B cell (primary cell): ENCODE measurements around the gene ACAN. TPM values are rescaled to one million over a fixed set of nuclear protein-coding genes. Genes with fewer than 3 reads are reported as not detected.

Source experiments
- ATAC-seq: fragments of 200-7000 bp; cut with Tn5 transposase; one replicate; pipeline ENCODE4 v1.10.0; 2021; ENCODE audit warnings: low read depth, mild to moderate bottlenecking, moderate number of reproducible peaks, moderate library complexity
- CTCF ChIA-PET: fragments of 350-600 bp; sonication (Branson Sonifier 250); formaldehyde crosslinking; loops from one replicate; lab custom pipeline; 2021; ENCODE audit warnings: antibody characterized with exemption, inconsistent platforms; lab: Charles Lee
- POLR2A ChIA-PET: fragments of 350-600 bp; sonication (Branson Sonifier 250); formaldehyde crosslinking; loops from one replicate; lab custom pipeline; 2021; ENCODE audit warnings: antibody characterized with exemption; lab: Charles Lee
- DNase-seq: peaks from one replicate; pipeline ENCODE4 v3.0.0; 2013
- H2AFZ ChIP-seq: 2 replicates; pipeline ENCODE4 v1.6.1; 2012; ENCODE audit warnings: mild to moderate bottlenecking, low read depth, low read length; ENCODE audit not compliant: insufficient read depth, poor library complexity, severe bottlenecking
- H3K27ac ChIP-seq, 2 donors: 1 replicate in 1 of 2; 2 replicates in 1 of 2; pipeline ENCODE4 v1.5.1; 2012 to 2013; ENCODE audit warnings: low read length in 2 of 2, mild to moderate bottlenecking in 2 of 2, moderate library complexity in 1 of 2
- H3K27me3 ChIP-seq, 4 experiments: fragments of 200-600 bp in 1 of 4; sonication (generic) in 1 of 4; replicated peaks in 1 of 4; 1 replicate in 2 of 4; 2 replicates in 2 of 4; pipeline versions ENCODE4 v1.6.1 to v1.7.0; 2013 to 2016; ENCODE audit warnings: low read length in 3 of 4, mild to moderate bottlenecking in 2 of 4, mixed read lengths in 1 of 4, moderate library complexity in 1 of 4; ENCODE audit not compliant: insufficient read depth in 4 of 4, control insufficient read depth in 3 of 4; ENCODE audit errors: control extremely low read depth in 1 of 4
- H3K36me3 ChIP-seq, 2 experiments: replicated peaks in 1 of 2; 1 replicate in 1 of 2; 2 replicates in 1 of 2; pipeline versions ENCODE4 v1.6.1 to v1.7.1; 2013; ENCODE audit warnings: low read length in 1 of 2; ENCODE audit not compliant: insufficient read depth in 2 of 2, control insufficient read depth in 1 of 2; ENCODE audit errors: control extremely low read depth in 1 of 2, extremely low read depth in 1 of 2
- H3K4me1 ChIP-seq, 2 donors: fragments of 200-600 bp in 1 of 2; sonication (generic) in 1 of 2; 1 replicate in 1 of 2; 2 replicates in 1 of 2; pipeline versions ENCODE4 v1.5.1 to v1.6.1; 2013 to 2017; ENCODE audit warnings: low read length in 2 of 2; ENCODE audit not compliant: control insufficient read depth in 2 of 2, insufficient read depth in 2 of 2
- H3K4me2 ChIP-seq: replicated peaks from 2 replicates; pipeline ENCODE3; 2012; ENCODE audit warnings: mild to moderate bottlenecking, low read depth, low read length; ENCODE audit not compliant: poor library complexity, severe bottlenecking
- H3K4me3 ChIP-seq, 5 experiments: fragments of 200-600 bp in 1 of 5; sonication (generic) in 1 of 5; 1 replicate in 3 of 5; 2 replicates in 2 of 5; pipeline versions ENCODE4 v1.5.1 to v1.7.0; 2011 to 2016; ENCODE audit warnings: low read length in 4 of 5, mild to moderate bottlenecking in 4 of 5, low read depth in 2 of 5, control low read depth in 1 of 5, moderate library complexity in 1 of 5; ENCODE audit not compliant: insufficient read depth in 1 of 5; ENCODE audit errors: control extremely low read depth in 1 of 5, extremely low read depth in 1 of 5
- H3K79me2 ChIP-seq: fragments of 200-600 bp; sonication (generic); one replicate; pipeline ENCODE4 v1.6.0; 2016; ENCODE audit warnings: low read length; ENCODE audit not compliant: control insufficient read depth, insufficient read depth
- H3K9ac ChIP-seq: fragments of 200-600 bp; sonication (generic); 2 replicates; pipeline ENCODE4 v1.6.1; 2017; ENCODE audit warnings: mild to moderate bottlenecking, low read length, moderate library complexity
- H3K9me3 ChIP-seq, 3 donors: one replicate each; pipeline versions ENCODE4 v1.6.1 to v1.7.1; 2013; ENCODE audit warnings: low read length in 2 of 3; ENCODE audit not compliant: control insufficient read depth in 2 of 3, insufficient read depth in 1 of 3; ENCODE audit errors: control extremely low read depth in 1 of 3
- H4K20me1 ChIP-seq: 2 replicates; pipeline ENCODE4 v1.6.0; 2012; ENCODE audit warnings: mild to moderate bottlenecking, low read length; ENCODE audit not compliant: insufficient read depth, control insufficient read depth, poor library complexity, severe bottlenecking
- H3K27ac Mint-ChIP-seq: one replicate; pipeline ENCODE4 v1.8.0; 2021; ENCODE audit warnings: mixed read lengths
- H3K27me3 Mint-ChIP-seq: one replicate; pipeline ENCODE4 v1.8.0; 2021; ENCODE audit warnings: mixed read lengths
- H3K4me1 Mint-ChIP-seq: one replicate; pipeline ENCODE4 v1.8.0; 2021; ENCODE audit warnings: mixed read lengths
- H3K4me3 Mint-ChIP-seq: one replicate; pipeline ENCODE4 v1.8.0; 2021; ENCODE audit warnings: mixed read lengths
- H3K9me3 Mint-ChIP-seq: one replicate; pipeline ENCODE4 v1.8.0; 2022; ENCODE audit warnings: mixed read lengths; ENCODE audit not compliant: insufficient read depth
- CTCF ChIP-seq: fragments of 200-600 bp; IDR thresholded peaks from one replicate; pipeline ENCODE4 v1.8.0; 2022; ENCODE audit warnings: antibody characterized with exemption, mild to moderate bottlenecking
- EZH2 ChIP-seq: IDR thresholded peaks from 2 replicates; pipeline ENCODE4 v1.6.1; 2012; ENCODE audit warnings: borderline replicate concordance, low read depth, mild to moderate bottlenecking, moderate library complexity, low read length; ENCODE audit not compliant: insufficient read depth, poor library complexity, severe bottlenecking
- WGBS: methylation state at CpG from one replicate; pipeline ENCODE4 v1.1.5; 2013; ENCODE audit warnings: missing lambda C conversion rate; ENCODE audit not compliant: insufficient coverage; 5-methylcytosine and 5-hydroxymethylcytosine counted together
- intact Hi-C: fragments of 100-400 bp; cut with micrococcal nuclease; formaldehyde crosslinking; loops from one replicate; pipeline ENCODE4 v1.10.0; 2022
- polyA plus RNA-seq: library from polyadenylated mRNA; depleted of rRNA; stranded (reverse); fragments of >200 nt; gene quantifications from 2 replicates; pipeline ENCODE4 v1.2.3, GENCODE V29; 2012
- total RNA-seq, 2 donors: library from RNA; stranded (reverse); fragments of 120-200 nt in 1 of 2; gene quantifications; 1 replicate in 1 of 2; 2 replicates in 1 of 2; pipeline versions ENCODE4 v1.2.3 to v1.2.4, GENCODE V29; 2013 to 2022

ACAN gene
- total and polyA plus RNA-seq, 2 donors (not counting 1 experiment from before 2014, with no cell fraction given) = 0.01 TPM; not detected in 1

GRCh38 chr15:88821993-88822392 lies 18.8 kb downstream of the ACAN start:
- Histone ChIP-seq H3K4me1 (no peaks in the 10 kb centered on the region), H3K79me2 (no peaks in the 10 kb centered on the region), H3K4me2 (no peak overlapping the region), H2AFZ (no peak overlapping the region), H4K20me1 (no peaks in the 10 kb centered on the region), H3K27ac (no peak overlapping the region), H3K4me3 (no peak overlapping the region), H3K9me3 (peaks cover 0 to 3% (median 0%) of the 10 kb centered on the region in 3 donors), H3K9ac (no peak overlapping the region), H3K36me3 (no peaks in the 10 kb centered on the region), H3K27me3 (peaks cover 0 to 6% (median 0%) of the 10 kb centered on the region in 4 experiments)
- Mint-ChIP-seq H3K9me3 (no peaks in the 10 kb centered on the region), H3K4me3 (no peak overlapping the region), H3K4me1 (no peaks in the 10 kb centered on the region), H3K27ac (no peak overlapping the region), H3K27me3 (peaks cover 42% of the 10 kb centered on the region)
- POLR2A ChIA-PET = no interaction called here
- CTCF ChIA-PET = no interaction called here
- intact Hi-C loops = no loop called here
- 96% methylated on average over 4 of the region's 5 CpGs for WGBS
- no peak for TF ChIP-seq EZH2
- TF ChIP-seq CTCF = no peak
- ATAC-seq (no peak), DNase-seq (no peak)

DNA sequence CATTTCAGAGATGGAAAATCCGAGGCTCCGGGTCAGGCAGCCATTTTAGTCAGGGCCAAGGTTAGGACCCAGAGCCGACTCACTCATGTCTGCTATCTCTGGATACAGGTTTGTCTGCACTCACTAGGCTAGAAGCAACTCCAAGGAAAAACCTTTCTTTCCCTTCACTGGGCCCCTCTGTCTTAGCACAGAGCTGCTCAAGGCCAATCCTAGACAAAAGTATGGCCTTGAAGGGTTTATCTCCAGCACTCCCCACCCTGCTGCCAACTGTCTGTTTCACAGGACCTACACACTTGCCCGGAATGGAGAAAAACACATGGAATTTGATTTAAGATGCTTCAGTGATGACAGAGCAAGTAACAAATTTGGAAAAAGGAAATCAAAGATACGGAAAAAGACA lies 25.6 kb downstream of the ACAN start:
- no peaks in the 10 kb centered on the region for H3K36me3 ChIP-seq
- intact Hi-C loops = no loop called here
- H3K9me3 ChIP-seq = no peaks in the 10 kb centered on the region
- H3K27ac ChIP-seq = no peak overlapping the region
- no peaks in the 10 kb centered on the region for H3K27me3 ChIP-seq
- H3K4me1 ChIP-seq = no peaks in the 10 kb centered on the region
- no peak overlapping the region for H2AFZ ChIP-seq
- H3K27ac Mint-ChIP-seq = no peak overlapping the region
- H4K20me1 ChIP-seq = no peaks in the 10 kb centered on the region
- H3K4me2 ChIP-seq = no peak overlapping the region
- CTCF ChIA-PET = interaction anchor here (0.9 kb wide), 1 partner anchor 204 kb away, joined by 3 read pairs; no protein-coding TSS in a partner anchor
- no peak for TF ChIP-seq EZH2
- TF ChIP-seq CTCF = no peak
- no peaks in the 10 kb centered on the region for H3K9me3 Mint-ChIP-seq
- 87% methylated on average over 5 of the region's 5 CpGs for WGBS
- H3K4me1 Mint-ChIP-seq = no peaks in the 10 kb centered on the region
- H3K79me2 ChIP-seq = no peaks in the 10 kb centered on the region
- POLR2A ChIA-PET = no interaction called here
- no peak overlapping the region for H3K4me3 ChIP-seq
- ATAC-seq (no peak), DNase-seq (no peak)
- H3K9ac ChIP-seq = no peak overlapping the region
- peaks cover 9% of the 10 kb centered on the region for H3K27me3 Mint-ChIP-seq
- H3K4me3 Mint-ChIP-seq = no peak overlapping the region
